Neutrophil (primary cell): ENCODE data around the gene RANBP17.

Experiments used
- H3K27ac ChIP-seq: fragments of 200-600 bp; sonication (generic); 2 replicates; pipeline ENCODE4 v1.5.1; 2016; ENCODE audit warnings: mild to moderate bottlenecking, moderate library complexity
- H3K27me3 ChIP-seq: fragments of 200-600 bp; sonication (generic); 2 replicates; pipeline ENCODE4 v1.6.0; 2016; ENCODE audit warnings: mild to moderate bottlenecking
- H3K36me3 ChIP-seq: fragments of 200-600 bp; sonication (generic); 2 replicates; pipeline ENCODE4 v1.5.1; 2017
- H3K4me1 ChIP-seq, 2 experiments: fragments of 200-600 bp in 1 of 2; sonication (generic) in 1 of 2; 1 replicate in 1 of 2; 2 replicates in 1 of 2; pipeline versions ENCODE4 v1.5.1 to v1.6.1; 2013 to 2016; ENCODE audit warnings: low read depth in 1 of 2, low read length in 1 of 2, mild to moderate bottlenecking in 1 of 2, moderate library complexity in 1 of 2; ENCODE audit not compliant: control insufficient read depth in 1 of 2, insufficient read depth in 1 of 2
- H3K4me3 ChIP-seq, 2 experiments: fragments of 200-600 bp in 1 of 2; sonication (generic) in 1 of 2; 1 replicate in 1 of 2; 2 replicates in 1 of 2; pipeline ENCODE4 v1.5.1; 2013 to 2016; ENCODE audit warnings: low read depth in 1 of 2, low read length in 1 of 2, mild to moderate bottlenecking in 1 of 2, moderate library complexity in 1 of 2
- H3K9me3 ChIP-seq: fragments of 200-600 bp; sonication (generic); 2 replicates; pipeline ENCODE4 v1.5.1; 2016
- TF ChIP-seq, protein P1 (sequence below): fragments of 200-600 bp; sonication (generic); IDR thresholded peaks from 2 replicates; pipeline ENCODE4 v1.5.1; 2016; ENCODE audit warnings: antibody characterized with exemption

Gene RANBP17

DNA sequence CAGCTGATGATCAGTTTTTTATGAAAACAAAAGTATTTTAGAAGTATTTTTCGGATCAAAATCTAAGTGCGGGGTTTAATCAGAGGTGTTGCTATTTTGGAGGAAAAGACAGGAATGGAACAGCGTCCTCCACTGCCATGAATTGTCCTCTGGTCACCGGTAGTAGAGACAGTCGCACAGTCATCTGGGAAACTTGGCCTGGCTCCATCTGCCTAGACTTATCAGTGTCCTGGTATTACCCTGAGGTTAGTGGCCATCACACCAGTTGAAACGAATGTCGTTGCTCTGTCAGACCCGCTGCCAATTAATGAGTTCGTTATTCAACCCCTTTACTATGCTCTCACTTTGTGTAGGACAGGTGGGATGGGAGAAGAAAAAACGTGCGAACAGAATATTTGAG, 455.4 kb downstream of the RANBP17 start:
- Histone ChIP-seq H3K36me3 (no peaks in the 10 kb centered on the region), H3K27ac (no peak overlapping the region), H3K9me3 (no peaks in the 10 kb centered on the region), H3K27me3 (peaks cover 100% of the 10 kb centered on the region), H3K4me3 (no peak overlapping the region), H3K4me1 (peaks cover 8 to 11% of the 10 kb centered on the region in 2 experiments)
- TF ChIP-seq, protein P1, sequence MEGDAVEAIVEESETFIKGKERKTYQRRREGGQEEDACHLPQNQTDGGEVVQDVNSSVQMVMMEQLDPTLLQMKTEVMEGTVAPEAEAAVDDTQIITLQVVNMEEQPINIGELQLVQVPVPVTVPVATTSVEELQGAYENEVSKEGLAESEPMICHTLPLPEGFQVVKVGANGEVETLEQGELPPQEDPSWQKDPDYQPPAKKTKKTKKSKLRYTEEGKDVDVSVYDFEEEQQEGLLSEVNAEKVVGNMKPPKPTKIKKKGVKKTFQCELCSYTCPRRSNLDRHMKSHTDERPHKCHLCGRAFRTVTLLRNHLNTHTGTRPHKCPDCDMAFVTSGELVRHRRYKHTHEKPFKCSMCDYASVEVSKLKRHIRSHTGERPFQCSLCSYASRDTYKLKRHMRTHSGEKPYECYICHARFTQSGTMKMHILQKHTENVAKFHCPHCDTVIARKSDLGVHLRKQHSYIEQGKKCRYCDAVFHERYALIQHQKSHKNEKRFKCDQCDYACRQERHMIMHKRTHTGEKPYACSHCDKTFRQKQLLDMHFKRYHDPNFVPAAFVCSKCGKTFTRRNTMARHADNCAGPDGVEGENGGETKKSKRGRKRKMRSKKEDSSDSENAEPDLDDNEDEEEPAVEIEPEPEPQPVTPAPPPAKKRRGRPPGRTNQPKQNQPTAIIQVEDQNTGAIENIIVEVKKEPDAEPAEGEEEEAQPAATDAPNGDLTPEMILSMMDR = no peak

DNA sequence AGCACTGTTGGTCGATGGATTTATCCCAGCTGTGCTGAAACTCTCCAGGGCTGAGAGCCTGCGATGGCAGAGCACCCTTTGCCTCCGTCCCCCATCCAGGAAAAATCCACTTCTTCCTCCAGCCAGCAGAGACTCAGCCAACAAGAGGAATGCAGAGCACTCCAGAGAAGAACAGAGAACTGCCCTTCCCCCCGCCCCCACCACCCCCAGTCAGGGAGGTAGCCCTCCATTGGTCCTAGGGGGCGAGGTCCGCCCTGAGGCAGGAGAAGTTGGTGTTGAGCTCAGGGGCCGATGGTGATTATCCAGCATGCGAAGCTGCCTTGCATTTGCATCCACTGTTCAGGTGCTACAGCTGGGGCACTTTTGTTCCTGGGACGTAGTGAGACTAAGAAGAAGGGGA, 456.2 kb downstream of the RANBP17 start:
- no peaks in the 10 kb centered on the region for H3K9me3 ChIP-seq
- H3K27ac ChIP-seq = no peak overlapping the region
- H3K27me3 ChIP-seq = peaks cover 100% of the 10 kb centered on the region
- H3K4me1 ChIP-seq = peaks cover 0 to 5% of the 10 kb centered on the region in 2 experiments
- TF ChIP-seq, protein P1 = no peak
- no peaks in the 10 kb centered on the region for H3K36me3 ChIP-seq
- H3K4me3 ChIP-seq = no peak overlapping the region

GRCh38 chr5:171321447-171321846, 459.6 kb downstream of the RANBP17 start:
- Histone ChIP-seq H3K36me3 (no peaks in the 10 kb centered on the region), H3K4me3 (no peak overlapping the region), H3K4me1 (peaks cover 0 to 14% of the 10 kb centered on the region in 2 experiments), H3K27me3 (peaks cover 100% of the 10 kb centered on the region), H3K9me3 (no peaks in the 10 kb centered on the region), H3K27ac (no peak overlapping the region)
- TF ChIP-seq, protein P1 = no peak

DNA sequence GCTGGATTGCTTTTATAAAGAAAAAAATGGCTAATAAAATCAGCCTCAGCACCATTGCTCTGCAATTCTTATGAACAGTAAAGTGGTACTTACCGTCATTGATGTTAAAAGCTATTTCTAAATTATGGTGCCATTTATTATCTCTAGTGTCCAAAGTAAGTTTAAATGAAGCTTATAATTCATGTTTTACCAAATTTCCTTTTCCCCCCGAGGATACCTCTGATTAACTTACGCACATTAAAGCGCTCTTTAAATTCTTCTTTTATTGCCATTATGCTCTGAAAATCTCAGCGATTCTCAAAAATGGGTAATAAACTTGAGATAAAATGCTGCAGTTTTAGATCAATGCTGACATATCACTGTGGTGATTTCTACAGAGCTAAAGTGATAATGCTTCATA, 460.7 kb downstream of the RANBP17 start:
- TF ChIP-seq, protein P1 = no peak
- no peak overlapping the region for H3K27ac ChIP-seq
- H3K36me3 ChIP-seq = no peaks in the 10 kb centered on the region
- peaks cover 0 to 14% of the 10 kb centered on the region in 2 experiments for H3K4me1 ChIP-seq
- no peak overlapping the region for H3K4me3 ChIP-seq
- H3K27me3 ChIP-seq = peaks cover 100% of the 10 kb centered on the region
- no peaks in the 10 kb centered on the region for H3K9me3 ChIP-seq

DNA sequence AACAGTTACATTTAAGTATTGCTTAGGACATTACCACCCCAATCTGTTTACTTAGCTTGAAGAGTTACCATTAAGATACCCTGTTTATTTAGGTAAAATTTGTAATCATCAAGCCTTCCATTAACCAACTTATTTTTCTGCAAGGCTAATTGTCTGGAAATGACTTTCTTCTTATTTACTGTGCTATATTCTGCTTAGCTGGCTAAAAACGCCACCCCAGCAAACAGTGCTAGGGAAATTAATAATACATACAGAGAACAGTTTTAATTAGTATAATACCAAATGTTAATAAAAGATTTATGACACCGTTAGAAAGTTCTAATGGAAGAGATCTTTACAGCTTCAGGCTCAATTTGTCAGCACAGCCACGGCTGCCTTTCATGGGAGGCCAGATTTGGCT, 461.2 kb downstream of the RANBP17 start:
- no peaks in the 10 kb centered on the region for H3K9me3 ChIP-seq
- peaks cover 0 to 14% of the 10 kb centered on the region in 2 experiments for H3K4me1 ChIP-seq
- H3K36me3 ChIP-seq = no peaks in the 10 kb centered on the region
- TF ChIP-seq, protein P1 = no peak
- H3K27ac ChIP-seq = no peak overlapping the region
- peaks cover 100% of the 10 kb centered on the region for H3K27me3 ChIP-seq
- no peak overlapping the region for H3K4me3 ChIP-seq
